Measurements from ENCODE around the gene CDO1. TPM values are rescaled to one million over a fixed set of nuclear protein-coding genes. Genes with fewer than 3 reads are reported as not detected.

Gene CDO1
- total and polyA plus RNA-seq, 11 donors: 2.7 to 37.2 (median 5.2) TPM

- intact Hi-C loops (cut with DNase I): no loop called here
- WGBS, 4 donors: 90 to 96% (median 92%) methylated on average over 1 of the region's 1 CpG
- no peaks in the 10 kb centered on the region for H3K9me3 ChIP-seq
- DNase-seq: no peak
- peaks cover 0 to 28% (median 8%) of the 10 kb centered on the region in 9 donors for H3K27me3 ChIP-seq
- no peaks in the 10 kb centered on the region for H3K36me3 ChIP-seq
- TF ChIP-seq CTCF (IDR thresholded peaks at IDR 0.05): no peak
- no peak for TF ChIP-seq POLR2A (IDR thresholded peaks at IDR 0.05)
- no peak overlapping the region for H3K4me3 ChIP-seq
- no peak overlapping the region for H3K27ac ChIP-seq
- H3K4me1 ChIP-seq: peaks cover 0 to 10% (median 0%) of the 10 kb centered on the region in 12 donors
- ATAC-seq: no peak
These were observed 4.4 kb upstream of the CDO1 start for GRCh38 chr5:115820846-115821245.

GRCh38 chr5:115818821-115819220 is 2.4 kb upstream of the CDO1 start:
- H3K27ac ChIP-seq: no peak overlapping the region
- DNase-seq (no peak), ATAC-seq (no peak)
- intact Hi-C loops (cut with DNase I): loop anchor here in 1 of 10 donors (5.0 kb wide), 1 partner anchor 47 kb away; no protein-coding TSS in a partner anchor
- WGBS, 4 donors: 93 to 95% (median 95%) methylated on average over 18 of the region's 18 CpGs
- H3K9me3 ChIP-seq: no peaks in the 10 kb centered on the region
- TF ChIP-seq CTCF (IDR thresholded peaks at IDR 0.05) (no peak), POLR2A (IDR thresholded peaks at IDR 0.05) (no peak)
- H3K4me1 ChIP-seq: peaks cover 0 to 21% (median 2%) of the 10 kb centered on the region in 12 donors
- H3K27me3 ChIP-seq: peaks cover 0 to 48% (median 27%) of the 10 kb centered on the region in 9 donors
- no peaks in the 10 kb centered on the region for H3K36me3 ChIP-seq
- H3K4me3 ChIP-seq: no peak overlapping the region

- peaks cover 0 to 60% (median 32%) of the 10 kb centered on the region in 9 donors for H3K27me3 ChIP-seq
- H3K4me3 ChIP-seq: peak overlapping the region in 3 of 12 donors; percentile 58 to 77 (median 72)
- TF ChIP-seq CTCF (IDR thresholded peaks at IDR 0.05): no peak
- TF ChIP-seq POLR2A (IDR thresholded peaks at IDR 0.05): no peak
- no peaks in the 10 kb centered on the region for H3K9me3 ChIP-seq
- DNase-seq (no peak), ATAC-seq (no peak)
- H3K4me1 ChIP-seq: peaks cover 0 to 21% (median 2%) of the 10 kb centered on the region in 12 donors
- 90 to 93% (median 91%) methylated on average over 7 of the region's 7 CpGs for WGBS, 4 donors
- intact Hi-C loops (cut with DNase I): loop anchor here in 1 of 10 donors (5.0 kb wide), 1 partner anchor 45 kb away; no protein-coding TSS in a partner anchor
- H3K27ac ChIP-seq: no peak overlapping the region
- H3K36me3 ChIP-seq: peaks cover 0 to under 1% (median 0%) of the 10 kb centered on the region in 9 donors
These were observed 927 bp upstream of the CDO1 start for GRCh38 chr5:115817386-115817785.

- H3K27ac ChIP-seq: peak overlapping the region in 6 of 12 donors; percentile 48 to 77 (median 68)
- peak; percentile 5 to 47 (median 36) for ATAC-seq
- TF ChIP-seq POLR2A (IDR thresholded peaks at IDR 0.05) (no peak), CTCF (IDR thresholded peaks at IDR 0.05) (no peak)
- peak in 3 of 5 donors; percentile 17 to 30 (median 29) for DNase-seq
- intact Hi-C loops (cut with DNase I): loop anchor here in 1 of 10 donors (5.0 kb wide), 1 partner anchor 43 kb away; no protein-coding TSS in a partner anchor
- 1 to 4% (median 1%) methylated on average over 31 to 48 of the region's 48 CpGs for WGBS, 4 donors
- peaks cover 0 to 67% (median 32%) of the 10 kb centered on the region in 9 donors for H3K27me3 ChIP-seq
- no peaks in the 10 kb centered on the region for H3K9me3 ChIP-seq
- H3K4me1 ChIP-seq: peaks cover 0 to 21% (median 2%) of the 10 kb centered on the region in 12 donors
- H3K4me3 ChIP-seq: peak overlapping the region; percentile 39 to 79 (median 60)
- H3K36me3 ChIP-seq: peaks cover 0 to 9% (median 0%) of the 10 kb centered on the region in 9 donors
These were observed 700 bp downstream of the CDO1 start for GRCh38 chr5:115815693-115816225.

All from heart left ventricle (tissue), 16 donors.